Right lobe of liver (tissue), 6 donors: ENCODE results near the gene ADCK2. TPM values are rescaled to one million over a fixed set of nuclear protein-coding genes. Genes with fewer than 3 reads are reported as not detected.
"Not testable (repeated sequence)": the region's sequence is repeated elsewhere in the genome, so short reads cannot be mapped to it uniquely, and the experiment has no call there.

Experiments used
- ATAC-seq, 4 donors: fragments of 200-7000 bp; cut with Tn5 transposase; one replicate each; pipeline ENCODE4 v1.9.1; 2020; ENCODE audit warnings: mild to moderate bottlenecking in 4 of 4, moderate library complexity in 4 of 4
- DNase-seq, 3 donors: peaks; one replicate each; pipeline ENCODE4 v3.0.0-alpha.2; 2020
- H3K27ac ChIP-seq, 3 donors: fragments of 200-600 bp; one replicate each; pipeline ENCODE4 v1.8.0; 2022
- H3K27me3 ChIP-seq, 2 donors: fragments of 200-600 bp; one replicate each; pipeline ENCODE4 v1.8.0; 2022
- H3K36me3 ChIP-seq, 4 donors: fragments of 200-600 bp; sonication (generic) in 1 of 4; one replicate each; pipeline versions ENCODE4 v1.5.1 to v1.8.0; 2017 to 2022; ENCODE audit warnings: control low read depth in 1 of 4
- H3K4me1 ChIP-seq, 4 donors: fragments of 200-600 bp; sonication (generic) in 1 of 4; one replicate each; pipeline versions ENCODE4 v1.5.1 to v1.8.0; 2017 to 2022; ENCODE audit warnings: control low read depth in 1 of 4
- H3K4me3 ChIP-seq, 3 donors: fragments of 200-600 bp; one replicate each; pipeline ENCODE4 v1.8.0; 2022
- H3K9me3 ChIP-seq, 4 donors: fragments of 200-600 bp; sonication (generic) in 1 of 4; one replicate each; pipeline versions ENCODE4 v1.5.1 to v1.8.0; 2017 to 2022; ENCODE audit warnings: control low read depth in 1 of 4
- POLR2A ChIP-seq: fragments of 450-650 bp; IDR thresholded peaks from one replicate; pipeline ENCODE4 v1.6.1; 2017; ENCODE audit warnings: antibody characterized with exemption, mild to moderate bottlenecking
- WGBS: methylation state at CpG from one replicate; pipeline ENCODE4 v1.1.6; 2018; ENCODE audit warnings: low coverage, low lambda C conversion rate; ENCODE audit not compliant: insufficient coverage; ENCODE audit errors: missing lambda C conversion rate; 5-methylcytosine and 5-hydroxymethylcytosine counted together
- intact Hi-C, 2 donors: fragments of 100-400 bp; cut with DNase I; formaldehyde crosslinking; loops; one replicate each; pipeline versions ENCODE4 v1.11.2 to v1.14.1; 2022
- total RNA-seq, 6 experiments: library from RNA; depleted of rRNA in 2 of 6; stranded (reverse); fragments of >200 nt in 2 of 6; fragmentation: NEBNext Ultra II Directional in 3 of 6; extraction: Animal tissue kit (Norgen Biotek cat#: 25700) in 3 of 6; gene quantifications; one replicate each; pipeline versions ENCODE4 v1.1.0 to v1.2.4, GENCODE V29; 2016 to 2023
- TF ChIP-seq, protein P1 (sequence below), 4 donors: fragments of 200-600 bp in 3 of 4; fragments of 450-650 bp in 1 of 4; IDR thresholded peaks; one replicate each; pipeline versions ENCODE4 v1.5.1 to v1.8.0; 2016 to 2022; ENCODE audit warnings: antibody characterized with exemption in 4 of 4, mild to moderate bottlenecking in 2 of 4
- donor health status: DM: no; HTN: yes; CAD: no.
- donor health status: DM: no; HTN: no; CAD: no.
- donor health status: DM: no; HTN: no; CAD: no.
- donor health status: DM: no; HTN: yes; CAD: no.
- donor health status: DM: no; HTN: yes; CAD: no.

Gene ADCK2
- total RNA-seq, 6 experiments from 2014 or later, result 7.8 to 13.9 (median 10.2) TPM

GRCh38 chr7:140674899-140675701 is 2.4 kb downstream of the ADCK2 start:
- Histone ChIP-seq H3K27ac (no peak overlapping the region), H3K36me3 (no peaks in the 10 kb centered on the region), H3K4me1 (peaks cover 0 to 10% (median 0%) of the 10 kb centered on the region in 4 donors), H3K9me3 (no peaks in the 10 kb centered on the region), H3K27me3 (no peaks in the 10 kb centered on the region), H3K4me3 (no peak overlapping the region)
- WGBS, result 48% methylated on average over 8 of the region's 8 CpGs
- TF ChIP-seq, protein P1, sequence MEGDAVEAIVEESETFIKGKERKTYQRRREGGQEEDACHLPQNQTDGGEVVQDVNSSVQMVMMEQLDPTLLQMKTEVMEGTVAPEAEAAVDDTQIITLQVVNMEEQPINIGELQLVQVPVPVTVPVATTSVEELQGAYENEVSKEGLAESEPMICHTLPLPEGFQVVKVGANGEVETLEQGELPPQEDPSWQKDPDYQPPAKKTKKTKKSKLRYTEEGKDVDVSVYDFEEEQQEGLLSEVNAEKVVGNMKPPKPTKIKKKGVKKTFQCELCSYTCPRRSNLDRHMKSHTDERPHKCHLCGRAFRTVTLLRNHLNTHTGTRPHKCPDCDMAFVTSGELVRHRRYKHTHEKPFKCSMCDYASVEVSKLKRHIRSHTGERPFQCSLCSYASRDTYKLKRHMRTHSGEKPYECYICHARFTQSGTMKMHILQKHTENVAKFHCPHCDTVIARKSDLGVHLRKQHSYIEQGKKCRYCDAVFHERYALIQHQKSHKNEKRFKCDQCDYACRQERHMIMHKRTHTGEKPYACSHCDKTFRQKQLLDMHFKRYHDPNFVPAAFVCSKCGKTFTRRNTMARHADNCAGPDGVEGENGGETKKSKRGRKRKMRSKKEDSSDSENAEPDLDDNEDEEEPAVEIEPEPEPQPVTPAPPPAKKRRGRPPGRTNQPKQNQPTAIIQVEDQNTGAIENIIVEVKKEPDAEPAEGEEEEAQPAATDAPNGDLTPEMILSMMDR (IDR thresholded peaks at IDR 0.05), result peak in 3 of 4 donors; percentile 42 to 60 (median 52)
- no peak for TF ChIP-seq POLR2A
- DNase-seq (no peak), ATAC-seq (peak; percentile 66 to 79 (median 74))
- intact Hi-C loops, result no loop called here

- ATAC-seq, result no peak
- Histone ChIP-seq H3K36me3 (no peaks in the 10 kb centered on the region), H3K27me3 (no peaks in the 10 kb centered on the region), H3K9me3 (no peaks in the 10 kb centered on the region), H3K4me1 (peaks cover 0 to 10% (median 0%) of the 10 kb centered on the region in 4 donors), H3K27ac (no peak overlapping the region), H3K4me3 (no peak overlapping the region)
- 94% methylated on average over 3 of the region's 4 CpGs for WGBS
- no peak for TF ChIP-seq POLR2A
- TF ChIP-seq, protein P1 (IDR thresholded peaks at IDR 0.05), result no peak
- no peak for DNase-seq
- intact Hi-C loops, result no loop called here
Observed at GRCh38 chr7:140675726-140676125, 3.0 kb downstream of the ADCK2 start.

DNA sequence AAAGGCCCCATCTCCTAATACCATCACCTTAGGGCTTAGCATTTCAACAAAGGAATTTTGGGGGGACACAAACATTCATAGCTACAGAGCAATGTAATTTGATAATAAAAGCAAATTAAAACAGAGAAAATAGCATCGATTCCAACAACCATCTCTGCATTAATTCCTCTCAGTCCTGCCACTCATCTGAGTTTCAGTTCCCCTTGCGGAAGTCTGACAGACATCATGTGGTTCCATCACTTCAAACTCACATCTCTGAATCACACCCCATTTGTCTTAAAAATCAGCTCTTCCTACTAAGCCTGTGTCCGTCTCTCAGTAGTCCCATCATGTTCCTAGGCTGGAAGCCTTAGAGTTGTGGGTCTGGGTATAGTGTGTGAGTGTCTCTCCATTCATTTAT is 3.6 kb downstream of the ADCK2 start:
- Histone ChIP-seq H3K4me3 (no peak overlapping the region), H3K27ac (no peak overlapping the region), H3K36me3 (no peaks in the 10 kb centered on the region), H3K9me3 (no peaks in the 10 kb centered on the region), H3K27me3 (no peaks in the 10 kb centered on the region), H3K4me1 (peaks cover 0 to 10% (median 0%) of the 10 kb centered on the region in 4 donors)
- WGBS, result 67% methylated on average over 3 of the region's 3 CpGs
- intact Hi-C loops, result no loop called here
- DNase-seq (peak in 1 of 3 donors; percentile 3), ATAC-seq (no peak)
- TF ChIP-seq, protein P1 (IDR thresholded peaks at IDR 0.05), result no peak
- TF ChIP-seq POLR2A, result no peak

DNA sequence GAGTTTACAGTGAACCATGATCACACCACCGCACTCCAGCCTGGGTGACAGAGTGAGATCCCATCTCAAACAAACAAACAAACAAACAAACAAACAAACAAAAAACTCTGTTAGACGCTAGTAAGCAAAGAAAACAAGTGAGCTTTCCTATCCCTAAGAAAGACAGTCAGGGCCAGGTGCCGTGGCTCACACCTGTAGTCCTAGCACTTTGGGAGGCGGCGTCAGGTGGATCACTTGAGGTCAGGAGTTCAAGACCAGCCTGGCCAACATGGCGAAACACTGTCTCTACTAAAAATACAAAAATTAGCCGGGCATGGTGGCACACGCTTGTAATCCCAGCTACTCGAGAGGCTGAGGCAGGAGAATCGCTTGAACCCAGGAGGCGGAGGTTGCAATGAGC is 4.2 kb downstream of the ADCK2 start:
- H3K4me3 ChIP-seq, H3K4me1 ChIP-seq, intact Hi-C loops, ATAC-seq, H3K27me3 ChIP-seq, H3K36me3 ChIP-seq, H3K9me3 ChIP-seq, H3K27ac ChIP-seq: not testable (repeated sequence)
- peak in 1 of 3 donors; percentile 24 for DNase-seq
- WGBS, result 97% methylated on average over 9 of the region's 11 CpGs

DNA sequence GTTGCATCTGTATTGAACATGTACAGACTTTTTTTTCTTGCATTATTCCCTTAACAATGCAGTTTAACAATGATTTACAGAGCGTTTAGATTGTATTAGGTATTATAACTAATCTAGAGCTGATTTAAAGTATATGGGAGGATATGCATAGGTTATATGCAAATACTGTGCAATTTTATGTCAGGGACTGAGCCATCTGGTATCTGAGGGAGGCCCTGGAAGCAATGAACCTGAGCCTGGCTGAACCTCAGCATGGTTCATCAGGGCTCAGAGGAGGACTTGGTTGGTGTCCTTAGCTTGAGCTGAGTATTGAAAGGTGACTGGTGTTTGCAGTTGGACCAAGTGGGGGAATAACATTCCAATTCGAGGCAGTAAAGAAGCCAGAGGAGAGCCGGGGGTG is 4.8 kb downstream of the ADCK2 start:
- ATAC-seq (no peak), DNase-seq (no peak)
- peaks cover 0 to 10% (median 0%) of the 10 kb centered on the region in 4 donors for H3K4me1 ChIP-seq
- 81% methylated on average over 3 of the region's 3 CpGs for WGBS
- H3K9me3 ChIP-seq, result no peaks in the 10 kb centered on the region
- no peak for TF ChIP-seq POLR2A
- TF ChIP-seq, protein P1 (IDR thresholded peaks at IDR 0.05), result no peak
- H3K27me3 ChIP-seq, result no peaks in the 10 kb centered on the region
- H3K27ac ChIP-seq, result no peak overlapping the region
- H3K4me3 ChIP-seq, result no peak overlapping the region
- intact Hi-C loops, result no loop called here
- no peaks in the 10 kb centered on the region for H3K36me3 ChIP-seq
